Measurements from ENCODE around the gene FAM89B.

- no peak for TF ChIP-seq POLR2A (IDR thresholded peaks at IDR 0.05)
- TF ChIP-seq, protein P1, sequence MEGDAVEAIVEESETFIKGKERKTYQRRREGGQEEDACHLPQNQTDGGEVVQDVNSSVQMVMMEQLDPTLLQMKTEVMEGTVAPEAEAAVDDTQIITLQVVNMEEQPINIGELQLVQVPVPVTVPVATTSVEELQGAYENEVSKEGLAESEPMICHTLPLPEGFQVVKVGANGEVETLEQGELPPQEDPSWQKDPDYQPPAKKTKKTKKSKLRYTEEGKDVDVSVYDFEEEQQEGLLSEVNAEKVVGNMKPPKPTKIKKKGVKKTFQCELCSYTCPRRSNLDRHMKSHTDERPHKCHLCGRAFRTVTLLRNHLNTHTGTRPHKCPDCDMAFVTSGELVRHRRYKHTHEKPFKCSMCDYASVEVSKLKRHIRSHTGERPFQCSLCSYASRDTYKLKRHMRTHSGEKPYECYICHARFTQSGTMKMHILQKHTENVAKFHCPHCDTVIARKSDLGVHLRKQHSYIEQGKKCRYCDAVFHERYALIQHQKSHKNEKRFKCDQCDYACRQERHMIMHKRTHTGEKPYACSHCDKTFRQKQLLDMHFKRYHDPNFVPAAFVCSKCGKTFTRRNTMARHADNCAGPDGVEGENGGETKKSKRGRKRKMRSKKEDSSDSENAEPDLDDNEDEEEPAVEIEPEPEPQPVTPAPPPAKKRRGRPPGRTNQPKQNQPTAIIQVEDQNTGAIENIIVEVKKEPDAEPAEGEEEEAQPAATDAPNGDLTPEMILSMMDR (IDR thresholded peaks at IDR 0.05): no peak
Observed at GRCh38 chr11:65617136-65617850, 45.0 kb downstream of the FAM89B start.
